Fibroblast of lung (primary cell): ENCODE results near the gene PON3. TPM values are rescaled to one million over a fixed set of nuclear protein-coding genes. Genes with fewer than 3 reads are reported as not detected.

ENCODE experiments used
- DNase-seq, 2 donors: peaks; one replicate each; pipeline versions ENCODE4 v3.0.0 to v3.0.0-alpha.2; 2010; ENCODE audit warnings: low read depth in 2 of 2
- H2AFZ ChIP-seq: 2 replicates; pipeline ENCODE4 v1.5.1; 2012; ENCODE audit warnings: low read length, control low read depth, inconsistent platforms
- H3K27ac ChIP-seq: 2 replicates; pipeline ENCODE4 v1.5.1; 2011; ENCODE audit warnings: low read length, control low read depth; ENCODE audit not compliant: insufficient read depth
- H3K27me3 ChIP-seq: 2 replicates; pipeline ENCODE4 v1.5.1; 2011; ENCODE audit warnings: mild to moderate bottlenecking, low read length; ENCODE audit not compliant: control insufficient read depth, insufficient read depth
- H3K36me3 ChIP-seq: 2 replicates; pipeline ENCODE4 v1.5.1; 2011; ENCODE audit warnings: low read length; ENCODE audit not compliant: control insufficient read depth, insufficient read depth
- H3K4me1 ChIP-seq: 2 replicates; pipeline ENCODE4 v1.5.1; 2011; ENCODE audit warnings: low read length; ENCODE audit not compliant: control insufficient read depth, insufficient read depth; ENCODE audit errors: extremely low read depth
- H3K4me2 ChIP-seq: 2 replicates; pipeline ENCODE4 v1.5.1; 2011; ENCODE audit warnings: low read length, control low read depth; ENCODE audit not compliant: insufficient read depth; ENCODE audit errors: extremely low read depth
- H3K4me3 ChIP-seq, 4 experiments: fragments of 200-600 bp in 1 of 4; sonication (generic) in 1 of 4; replicated peaks in 1 of 4; 2 replicates each; pipeline ENCODE4 v1.5.1; 2011 to 2016; ENCODE audit warnings: low read length in 4 of 4, low read depth in 3 of 4, mild to moderate bottlenecking in 3 of 4, control low read depth in 2 of 4, inconsistent platforms in 1 of 4, mixed read lengths in 1 of 4; ENCODE audit not compliant: insufficient read depth in 1 of 4; ENCODE audit errors: control extremely low read depth in 1 of 4
- H3K79me2 ChIP-seq: 2 replicates; pipeline ENCODE4 v1.5.1; 2012; ENCODE audit warnings: mild to moderate bottlenecking, low read length, inconsistent platforms; ENCODE audit not compliant: control insufficient read depth, insufficient read depth
- H3K9ac ChIP-seq: 2 replicates; pipeline ENCODE4 v1.5.1; 2011; ENCODE audit warnings: mild to moderate bottlenecking, low read length, control low read depth; ENCODE audit not compliant: insufficient read depth
- H3K9me3 ChIP-seq: 2 replicates; pipeline ENCODE4 v1.5.1; 2012; ENCODE audit warnings: low read depth, low read length; ENCODE audit not compliant: control insufficient read depth, insufficient read depth
- H4K20me1 ChIP-seq: 2 replicates; pipeline ENCODE4 v1.5.1; 2011; ENCODE audit warnings: low read length; ENCODE audit not compliant: control insufficient read depth, insufficient read depth; ENCODE audit errors: extremely low read depth
- CTCF ChIP-seq, 2 donors: IDR thresholded peaks in 1 of 2; conservative IDR thresholded peaks in 1 of 2; 1 replicate in 1 of 2; 2 replicates in 1 of 2; pipeline ENCODE4 v1.5.1; 2011 to 2012; ENCODE audit warnings: low read length in 2 of 2, control low read depth in 1 of 2, inconsistent platforms in 1 of 2, low read depth in 1 of 2, mild to moderate bottlenecking in 1 of 2
- EZH2 ChIP-seq: IDR thresholded peaks from 2 replicates; pipeline ENCODE4 v1.5.1; 2012; ENCODE audit warnings: low read length, control low read depth, mild to moderate bottlenecking; ENCODE audit errors: missing control alignments
- polyA minus RNA-seq: library from RNA; depleted of rRNA, polyadenylated mRNA; stranded (reverse); fragments of >200 nt; gene quantifications from 2 replicates; pipeline ENCODE4 v1.2.3, GENCODE V29; 2011; ENCODE audit warnings: low replicate concordance
- polyA plus RNA-seq, 2 donors: library from polyadenylated mRNA; depleted of rRNA in 1 of 2; stranded (reverse) in 1 of 2; unstranded in 1 of 2; fragments of >200 nt; gene quantifications; 2 replicates each; pipeline ENCODE4 v1.2.1, GENCODE V29; 2011 to 2012; ENCODE audit warnings: missing spikeins in 1 of 2
- total RNA-seq: library from RNA; depleted of rRNA; stranded (reverse); fragments of >200 nt; gene quantifications from 2 replicates; pipeline ENCODE4 v1.2.1, GENCODE V29; 2014

PON3 gene
- total RNA-seq = under 0.01 TPM in 2 replicates
- 0.50 TPM in 1 of 2 replicates, not detected in the other for polyA plus RNA-seq
- polyA plus RNA-seq (2012) = 0.26 TPM in 1 of 2 replicates, not detected in the other
- not detected in 2 replicates for polyA minus RNA-seq

DNA sequence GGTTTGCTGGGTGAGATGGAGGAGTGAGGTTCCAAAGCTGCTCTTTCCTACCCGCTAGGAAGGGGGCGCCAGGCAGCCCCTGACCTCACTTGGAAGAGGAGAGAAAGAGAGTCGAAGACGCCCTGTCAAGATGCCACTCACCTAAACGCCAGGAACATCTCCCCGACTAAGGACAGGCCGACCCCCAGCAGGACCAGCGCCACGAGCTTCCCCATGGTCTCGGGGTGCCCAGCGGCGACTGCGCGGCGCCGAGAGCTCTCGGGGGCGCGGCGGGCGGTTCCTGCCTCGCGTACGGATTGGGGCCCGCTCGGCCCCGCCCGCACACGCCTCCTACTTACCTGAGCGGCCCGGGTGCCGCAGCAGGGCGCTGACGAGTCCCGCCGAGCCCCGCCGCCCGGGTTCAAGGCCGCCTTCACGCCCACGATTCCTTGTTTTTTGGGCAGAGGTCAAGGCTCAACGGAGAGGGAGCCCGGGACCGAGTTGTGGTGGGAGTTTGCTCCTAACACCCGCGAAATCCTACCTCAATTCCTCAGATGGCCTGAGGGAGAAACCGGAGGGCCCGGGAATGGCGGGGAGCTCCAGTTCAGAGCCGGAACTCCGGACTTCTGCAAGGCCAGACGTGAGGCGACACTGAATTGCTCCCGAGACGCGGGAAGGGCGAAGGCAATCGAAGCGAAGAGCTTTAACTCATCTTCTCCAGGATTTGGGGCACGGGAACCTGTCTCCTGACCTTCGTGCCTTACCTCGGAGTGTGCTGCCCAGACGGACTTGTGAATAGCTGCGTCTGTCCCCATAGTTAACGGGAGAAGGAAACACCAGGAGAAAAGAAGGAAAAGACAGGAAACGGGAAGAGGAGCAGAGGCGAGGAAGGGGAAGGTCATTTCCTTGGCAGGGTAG, at the start of gene PON3:
Gene PON3, minus strand, starts transcription at position 240 of the 897 bp plus-strand sequence. Its CDS starts 25 bp downstream, at position 215.
- no peak within 1 kb of the TSS for H3K9ac ChIP-seq

GRCh38 chr7:95444796-95445195, 48.6 kb upstream of the PON3 start:
- TF ChIP-seq EZH2 (no peak), CTCF (conservative IDR thresholded peaks at IDR 0.05 in 1 of 2, IDR thresholded peaks at IDR 0.05 in 1 of 2; ENCODE audit: low read depth in 1 of 2, low read length in 2 of 2) (no peak)
- Histone ChIP-seq H3K9me3 (no peaks in the 10 kb centered on the region), H3K9ac (no peak overlapping the region), H3K4me3 (no peak overlapping the region), H3K4me2 (no peak overlapping the region), H2AFZ (no peak overlapping the region), H3K79me2 (no peaks in the 10 kb centered on the region), H4K20me1 (no peaks in the 10 kb centered on the region), H3K27ac (no peak overlapping the region), H3K36me3 (no peaks in the 10 kb centered on the region), H3K4me1 (no peaks in the 10 kb centered on the region), H3K27me3 (no peaks in the 10 kb centered on the region)
- DNase-seq = no peak

More for the DNA sequence above, at the start of gene PON3:
- no peaks in the 10 kb centered on the region for H3K79me2 ChIP-seq
- no peaks in the 10 kb centered on the region for H3K9me3 ChIP-seq
- H3K27ac ChIP-seq = no peak within 1 kb of the TSS
- no peak for DNase-seq
- TF ChIP-seq CTCF (conservative IDR thresholded peaks at IDR 0.05 in 1 of 2, IDR thresholded peaks at IDR 0.05 in 1 of 2; ENCODE audit: low read depth in 1 of 2, low read length in 2 of 2) (peak in 1 of 2 donors; percentile 15), EZH2 (no peak)
- H3K4me2 ChIP-seq = peak within 1 kb of the TSS; percentile 72
- H2AFZ ChIP-seq = peak within 1 kb of the TSS; percentile 83
- no peaks in the 10 kb centered on the region for H4K20me1 ChIP-seq
- H3K36me3 ChIP-seq = no peaks in the 10 kb centered on the region
- peak within 1 kb of the TSS in 2 of 4 experiments; percentile 27 to 34 for H3K4me3 ChIP-seq
- no peaks in the 10 kb centered on the region for H3K27me3 ChIP-seq
- H3K4me1 ChIP-seq = no peaks in the 10 kb centered on the region

DNA sequence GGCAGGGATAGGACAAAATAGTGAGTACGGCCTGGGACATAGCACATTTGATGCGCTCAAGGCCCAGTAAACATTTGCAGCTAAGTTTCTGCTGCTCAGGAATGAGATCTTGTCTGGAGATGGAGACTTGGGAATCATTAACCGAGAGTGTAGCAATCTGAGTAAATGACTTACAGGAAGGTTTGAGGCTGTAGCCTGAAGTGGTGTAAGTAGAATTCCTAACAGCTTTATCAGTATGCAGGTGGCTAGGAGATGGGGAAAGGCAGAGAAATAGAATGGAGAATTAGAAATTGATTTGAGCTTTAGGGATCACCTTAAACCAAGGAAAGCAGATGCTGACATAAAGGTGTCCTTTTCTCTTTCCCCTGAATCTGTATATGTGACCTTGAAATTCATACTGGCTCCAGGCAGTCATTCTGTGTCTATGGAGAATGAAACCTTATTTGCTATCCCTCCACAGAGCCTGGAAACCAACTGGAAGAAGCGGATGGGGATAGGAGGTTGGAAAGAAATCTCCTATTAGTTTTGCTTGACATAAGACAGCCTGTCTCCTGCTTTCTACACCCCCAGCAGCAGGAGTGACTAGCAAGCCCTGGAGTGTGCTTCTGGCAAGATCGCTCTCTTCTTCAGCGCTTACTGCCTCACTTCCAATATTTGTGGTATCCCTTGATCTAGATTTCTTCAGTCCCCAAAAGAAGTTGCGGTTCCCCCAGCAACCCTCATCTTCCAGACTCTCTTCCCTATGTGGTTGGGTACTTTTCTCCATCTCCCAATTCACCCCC, 45.1 kb upstream of the PON3 start:
- no peaks in the 10 kb centered on the region for H3K9me3 ChIP-seq
- H3K36me3 ChIP-seq = no peaks in the 10 kb centered on the region
- H3K27me3 ChIP-seq = no peaks in the 10 kb centered on the region
- TF ChIP-seq CTCF (conservative IDR thresholded peaks at IDR 0.05 in 1 of 2, IDR thresholded peaks at IDR 0.05 in 1 of 2; ENCODE audit: low read depth in 1 of 2, low read length in 2 of 2) (no peak), EZH2 (no peak)
- no peaks in the 10 kb centered on the region for H4K20me1 ChIP-seq
- H3K4me2 ChIP-seq = no peak overlapping the region
- no peak overlapping the region for H3K4me3 ChIP-seq
- no peak overlapping the region for H2AFZ ChIP-seq
- H3K4me1 ChIP-seq = no peaks in the 10 kb centered on the region
- H3K27ac ChIP-seq = no peak overlapping the region
- no peaks in the 10 kb centered on the region for H3K79me2 ChIP-seq
- peak in 1 of 2 donors; percentile 58 for DNase-seq
- no peak overlapping the region for H3K9ac ChIP-seq
